Gastrocnemius medialis (tissue), 4 donors: ENCODE data around the gene SLC2A4. TPM values are rescaled to one million over a fixed set of nuclear protein-coding genes. Genes with fewer than 3 reads are reported as not detected.

ENCODE experiments used
- ATAC-seq, 2 donors: fragments of 150-250 bp; one replicate each; pipeline ENCODE4 v1.9.1; 2016
- DNase-seq, 2 donors: peaks; one replicate each; pipeline ENCODE4 v3.0.0-alpha.2; 2019
- H3K27ac ChIP-seq, 4 donors: fragments of 200-600 bp; sonication (generic); 1 replicate in 1 of 4; 2 replicates in 3 of 4; pipeline ENCODE4 v1.5.1; 2016 to 2018; ENCODE audit warnings: mild to moderate bottlenecking in 2 of 4, moderate library complexity in 1 of 4
- H3K27me3 ChIP-seq, 3 donors: fragments of 200-600 bp; sonication (generic) in 2 of 3; 1 replicate in 1 of 3; 2 replicates in 2 of 3; pipeline versions ENCODE4 v1.5.1 to v1.6.0; 2016 to 2019; ENCODE audit warnings: mild to moderate bottlenecking in 1 of 3, moderate library complexity in 1 of 3
- H3K36me3 ChIP-seq, 2 donors: fragments of 200-600 bp; sonication (generic) in 1 of 2; one replicate each; pipeline ENCODE4 v1.5.1; 2017 to 2018
- H3K4me1 ChIP-seq, 2 donors: fragments of 200-600 bp; sonication (generic) in 1 of 2; one replicate each; pipeline ENCODE4 v1.5.1; 2016 to 2017; ENCODE audit warnings: mild to moderate bottlenecking in 2 of 2
- H3K4me3 ChIP-seq, 4 donors: fragments of 200-600 bp; sonication (generic) in 3 of 4; 1 replicate in 1 of 4; 2 replicates in 3 of 4; pipeline ENCODE4 v1.5.1; 2016 to 2019; ENCODE audit warnings: mild to moderate bottlenecking in 2 of 4
- H3K9me3 ChIP-seq, 3 donors: fragments of 200-600 bp; sonication (generic) in 2 of 3; 1 replicate in 1 of 3; 2 replicates in 2 of 3; pipeline ENCODE4 v1.5.1; 2016 to 2019
- POLR2A ChIP-seq, 2 donors: fragments of 450-650 bp; IDR thresholded peaks; one replicate each; pipeline ENCODE4 v1.6.1; 2017; ENCODE audit warnings: antibody characterized with exemption in 2 of 2, mild to moderate bottlenecking in 2 of 2, moderate library complexity in 2 of 2
- in situ Hi-C, 4 donors: fragments of 200-750 bp; cut with MboI; loops; one replicate each; pipeline versions ENCODE4 v1.15.0 to v1.8.0; 2017; ENCODE audit warnings: low sequenced_read_pairs in 4 of 4
- intact Hi-C: fragments of 100-400 bp; cut with DNase I; formaldehyde crosslinking; loops from one replicate; pipeline ENCODE4 v1.15.1; 2023; ENCODE audit warnings: low total_unique reads
- total RNA-seq, 4 donors: library from RNA; depleted of rRNA; stranded (reverse); fragments of >200 nt; gene quantifications; one replicate each; pipeline versions ENCODE4 v1.1.0 to v1.2.3, GENCODE V29; 2016
- TF ChIP-seq, protein P1 (sequence below), 5 experiments: fragments of 450-650 bp in 3 of 5; fragments of 200-600 bp in 2 of 5; sonication (generic) in 2 of 5; IDR thresholded peaks in 4 of 5; conservative IDR thresholded peaks in 1 of 5; 1 replicate in 4 of 5; 2 replicates in 1 of 5; pipeline ENCODE4 v1.5.1; 2016 to 2019; ENCODE audit warnings: antibody characterized with exemption in 5 of 5, mild to moderate bottlenecking in 3 of 5, moderate library complexity in 3 of 5

The SLC2A4 gene
- total RNA-seq, result 100 to 1,000 TPM; 148 to 310 (median 227) TPM

DNA sequence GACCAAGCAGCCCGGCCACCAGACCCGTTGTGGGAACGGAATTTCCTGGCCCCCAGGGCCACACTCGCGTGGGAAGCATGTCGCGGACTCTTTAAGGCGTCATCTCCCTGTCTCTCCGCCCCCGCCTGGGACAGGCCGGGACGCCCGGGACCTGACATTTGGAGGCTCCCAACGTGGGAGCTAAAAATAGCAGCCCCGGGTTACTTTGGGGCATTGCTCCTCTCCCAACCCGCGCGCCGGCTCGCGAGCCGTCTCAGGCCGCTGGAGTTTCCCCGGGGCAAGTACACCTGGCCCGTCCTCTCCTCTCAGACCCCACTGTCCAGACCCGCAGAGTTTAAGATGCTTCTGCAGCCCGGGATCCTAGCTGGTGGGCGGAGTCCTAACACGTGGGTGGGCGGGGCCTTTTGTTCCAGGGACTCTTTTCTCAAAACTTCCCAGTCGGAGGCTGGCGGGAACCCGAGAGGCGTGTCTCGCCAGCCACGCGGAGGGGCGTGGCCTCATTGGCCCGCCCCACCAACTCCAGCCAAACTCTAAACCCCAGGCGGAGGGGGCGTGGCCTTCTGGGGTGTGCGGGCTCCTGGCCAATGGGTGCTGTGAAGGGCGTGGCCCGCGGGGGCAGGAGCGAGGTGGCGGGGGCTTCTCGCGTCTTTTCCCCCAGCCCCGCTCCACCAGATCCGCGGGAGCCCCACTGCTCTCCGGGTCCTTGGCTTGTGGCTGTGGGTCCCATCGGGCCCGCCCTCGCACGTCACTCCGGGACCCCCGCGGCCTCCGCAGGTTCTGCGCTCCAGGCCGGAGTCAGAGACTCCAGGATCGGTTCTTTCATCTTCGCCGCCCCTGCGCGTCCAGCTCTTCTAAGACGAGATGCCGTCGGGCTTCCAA, at the start of gene SLC2A4:
Gene SLC2A4 (plus strand): TSS at position 645 of the 879 bp plus-strand sequence. CDS start 217 bp downstream, at position 862.
- Histone ChIP-seq H3K4me1 (peaks cover 36 to 39% of the 10 kb centered on the region in 2 donors), H3K27ac (peak within 1 kb of the TSS; percentile 95 to 100 (median 98)), H3K36me3 (peaks cover 0 to 23% of the 10 kb centered on the region in 2 donors), H3K4me3 (peak within 1 kb of the TSS; percentile 70 to 80 (median 76)), H3K9me3 (no peaks in the 10 kb centered on the region), H3K27me3 (no peaks in the 10 kb centered on the region)
- intact Hi-C loops, result loop anchor here (1.0 to 5.0 kb wide), 4 partner anchors 26 to 871 kb away; partner anchors contain the start of genes EIF5A, ELP5 and PER1
- in situ Hi-C loops, result no loop called here
- ATAC-seq, result peak; percentile 50 to 53
- peak; percentile 94 to 98 for DNase-seq
- TF ChIP-seq, protein P1, sequence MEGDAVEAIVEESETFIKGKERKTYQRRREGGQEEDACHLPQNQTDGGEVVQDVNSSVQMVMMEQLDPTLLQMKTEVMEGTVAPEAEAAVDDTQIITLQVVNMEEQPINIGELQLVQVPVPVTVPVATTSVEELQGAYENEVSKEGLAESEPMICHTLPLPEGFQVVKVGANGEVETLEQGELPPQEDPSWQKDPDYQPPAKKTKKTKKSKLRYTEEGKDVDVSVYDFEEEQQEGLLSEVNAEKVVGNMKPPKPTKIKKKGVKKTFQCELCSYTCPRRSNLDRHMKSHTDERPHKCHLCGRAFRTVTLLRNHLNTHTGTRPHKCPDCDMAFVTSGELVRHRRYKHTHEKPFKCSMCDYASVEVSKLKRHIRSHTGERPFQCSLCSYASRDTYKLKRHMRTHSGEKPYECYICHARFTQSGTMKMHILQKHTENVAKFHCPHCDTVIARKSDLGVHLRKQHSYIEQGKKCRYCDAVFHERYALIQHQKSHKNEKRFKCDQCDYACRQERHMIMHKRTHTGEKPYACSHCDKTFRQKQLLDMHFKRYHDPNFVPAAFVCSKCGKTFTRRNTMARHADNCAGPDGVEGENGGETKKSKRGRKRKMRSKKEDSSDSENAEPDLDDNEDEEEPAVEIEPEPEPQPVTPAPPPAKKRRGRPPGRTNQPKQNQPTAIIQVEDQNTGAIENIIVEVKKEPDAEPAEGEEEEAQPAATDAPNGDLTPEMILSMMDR (IDR thresholded peaks at IDR 0.05 in 4 of 5, conservative IDR thresholded peaks at IDR 0.05 in 1 of 5), result no peak
- TF ChIP-seq POLR2A (IDR thresholded peaks at IDR 0.05), result peak; percentile 91 to 95

DNA sequence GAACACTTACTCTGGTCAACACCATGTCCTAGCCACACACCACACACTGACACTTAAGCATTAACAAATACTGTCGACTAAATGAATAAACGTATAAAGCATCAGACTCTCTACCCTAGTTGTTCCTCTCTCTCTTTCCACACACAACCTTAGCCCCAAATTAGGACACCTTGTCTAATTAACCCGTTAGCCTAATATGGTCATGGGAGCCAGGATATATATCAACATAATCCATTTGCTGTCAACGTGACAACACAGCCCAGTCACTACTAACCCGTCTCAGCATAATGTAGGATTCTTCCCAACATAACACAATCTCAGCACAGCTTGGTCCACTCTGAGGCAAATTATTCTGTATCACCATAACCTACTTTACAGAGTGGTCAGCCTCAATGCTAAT, 49.4 kb upstream of the SLC2A4 start:
- TF ChIP-seq POLR2A (IDR thresholded peaks at IDR 0.05), result no peak
- TF ChIP-seq, protein P1 (IDR thresholded peaks at IDR 0.05 in 4 of 5, conservative IDR thresholded peaks at IDR 0.05 in 1 of 5), result no peak
- H3K9me3 ChIP-seq, result no peaks in the 10 kb centered on the region
- no peak overlapping the region for H3K27ac ChIP-seq
- intact Hi-C loops (no loop called here), in situ Hi-C loops (no loop called here)
- peaks cover 29 to 38% of the 10 kb centered on the region in 2 donors for H3K4me1 ChIP-seq
- no peak overlapping the region for H3K4me3 ChIP-seq
- H3K36me3 ChIP-seq, result peaks cover 0 to 52% of the 10 kb centered on the region in 2 donors
- ATAC-seq (no peak), DNase-seq (no peak)
- H3K27me3 ChIP-seq, result no peaks in the 10 kb centered on the region

- H3K27me3 ChIP-seq, result no peaks in the 10 kb centered on the region
- peak overlapping the region; percentile 81 to 99 (median 88) for H3K4me3 ChIP-seq
- peaks cover 0 to 39% of the 10 kb centered on the region in 2 donors for H3K36me3 ChIP-seq
- ATAC-seq, result peak; percentile 3
- H3K9me3 ChIP-seq, result no peaks in the 10 kb centered on the region
- DNase-seq, result no peak
- intact Hi-C loops (loop anchor here (2.0 kb wide), 1 partner anchor 13 kb away; no protein-coding TSS in a partner anchor), in situ Hi-C loops (no loop called here)
- TF ChIP-seq POLR2A (IDR thresholded peaks at IDR 0.05), result no peak
- TF ChIP-seq, protein P1 (IDR thresholded peaks at IDR 0.05 in 4 of 5, conservative IDR thresholded peaks at IDR 0.05 in 1 of 5), result no peak
- H3K4me1 ChIP-seq, result peaks cover 29 to 44% of the 10 kb centered on the region in 2 donors
- peak overlapping the region; percentile 88 to 99 (median 95) for H3K27ac ChIP-seq
These were observed 47.8 kb upstream of the SLC2A4 start for GRCh38 chr17:7233701-7234082.

- H3K4me1 ChIP-seq, result peaks cover 29 to 44% of the 10 kb centered on the region in 2 donors
- peak; percentile 81 to 88 for TF ChIP-seq POLR2A (IDR thresholded peaks at IDR 0.05)
- TF ChIP-seq, protein P1 (IDR thresholded peaks at IDR 0.05 in 4 of 5, conservative IDR thresholded peaks at IDR 0.05 in 1 of 5), result peak in 3 of 5 experiments; percentile 4 to 88 (median 77)
These were observed 47.2 kb upstream of the SLC2A4 start, which contains the start of gene DVL2 for GRCh38 chr17:7234083-7234951. Gene DVL2, minus strand, starts transcription at chr17:7234517. Its CDS starts 255 bp downstream, at chr17:7234262.

More at GRCh38 chr17:7234083-7234951, 47.2 kb upstream of the SLC2A4 start, which contains the start of gene DVL2:
- Histone ChIP-seq H3K36me3 (peaks cover 0 to 33% of the 10 kb centered on the region in 2 donors), H3K4me3 (peak within 1 kb of the TSS; percentile 81 to 99 (median 88)), H3K27ac (peak within 1 kb of the TSS; percentile 88 to 99 (median 95)), H3K9me3 (no peaks in the 10 kb centered on the region), H3K27me3 (no peaks in the 10 kb centered on the region)
- in situ Hi-C loops (no loop called here), intact Hi-C loops (loop anchor here (2.0 kb wide), 1 partner anchor 14 kb away; no protein-coding TSS in a partner anchor)
- ATAC-seq, result peak; percentile 59 to 70
- DNase-seq, result peak; percentile 93 to 96
